Activated CD8-positive, alpha-beta memory T cell treated with anti-CD3 and anti-CD28 coated beads for 48 hours (primary cell): ENCODE results near the gene ACP1.
A peak's percentile ranks its signal among the peaks of the same experiment; 100 is the strongest.

Experiments
- DNase-seq, 3 experiments: peaks; one replicate each; pipeline ENCODE4 v3.0.0-alpha.2; 2020; ENCODE audit warnings: low read depth in 2 of 3, low spot score in 2 of 3

Gene ACP1

GRCh38 chr2:264493-265468 lies at the start of gene ACP1:
Gene ACP1, plus strand, starts transcription at chr2:264947. Its CDS starts 18 bp downstream, at chr2:264965.
- peak; percentile 78 to 95 (median 81) for DNase-seq

- no peak for DNase-seq
These were observed 48.7 kb upstream of the ACP1 start for GRCh38 chr2:216068-216467.

GRCh38 chr2:223451-223850 lies 41.3 kb upstream of the ACP1 start:
- no peak for DNase-seq

GRCh38 chr2:223971-224760 lies 40.6 kb upstream of the ACP1 start:
- no peak for DNase-seq

- DNase-seq, result no peak
These were observed 36.6 kb upstream of the ACP1 start for GRCh38 chr2:228115-228514.

- no peak for DNase-seq
These were observed 36.0 kb upstream of the ACP1 start for GRCh38 chr2:228518-229278.

- DNase-seq, result no peak
These were observed 33.1 kb upstream of the ACP1 start for GRCh38 chr2:231521-232185.

- DNase-seq, result no peak
These were observed 31.7 kb upstream of the ACP1 start for GRCh38 chr2:233030-233429.

- DNase-seq, result no peak
These were observed 30.3 kb upstream of the ACP1 start for GRCh38 chr2:234421-234820.

- DNase-seq, result no peak
These were observed 27.7 kb upstream of the ACP1 start for GRCh38 chr2:236993-237539.

GRCh38 chr2:237878-238277 lies 26.9 kb upstream of the ACP1 start:
- no peak for DNase-seq

GRCh38 chr2:238431-238830 lies 26.3 kb upstream of the ACP1 start:
- no peak for DNase-seq

- DNase-seq, result no peak
These were observed 25.9 kb upstream of the ACP1 start for GRCh38 chr2:238869-239268.

GRCh38 chr2:244547-244946 lies 20.2 kb upstream of the ACP1 start:
- no peak for DNase-seq

- DNase-seq, result no peak
These were observed 18.1 kb upstream of the ACP1 start for GRCh38 chr2:246489-247144.

GRCh38 chr2:248724-249123 lies 16.0 kb upstream of the ACP1 start:
- DNase-seq, result no peak

GRCh38 chr2:249538-250042 lies 15.2 kb upstream of the ACP1 start:
- no peak for DNase-seq

GRCh38 chr2:252001-252602 lies 12.6 kb upstream of the ACP1 start:
- DNase-seq, result no peak

GRCh38 chr2:253202-253638 lies 11.5 kb upstream of the ACP1 start:
- DNase-seq, result no peak
